Fibroblast of skin of left biceps (primary cell): Measurements from ENCODE around the gene ABL1.

ENCODE experiments used
- DNase-seq, 2 experiments: peaks; one replicate each; pipeline ENCODE4 v3.0.0-alpha.2; 2013; ENCODE audit warnings: low read depth in 2 of 2

The ABL1 gene

DNA sequence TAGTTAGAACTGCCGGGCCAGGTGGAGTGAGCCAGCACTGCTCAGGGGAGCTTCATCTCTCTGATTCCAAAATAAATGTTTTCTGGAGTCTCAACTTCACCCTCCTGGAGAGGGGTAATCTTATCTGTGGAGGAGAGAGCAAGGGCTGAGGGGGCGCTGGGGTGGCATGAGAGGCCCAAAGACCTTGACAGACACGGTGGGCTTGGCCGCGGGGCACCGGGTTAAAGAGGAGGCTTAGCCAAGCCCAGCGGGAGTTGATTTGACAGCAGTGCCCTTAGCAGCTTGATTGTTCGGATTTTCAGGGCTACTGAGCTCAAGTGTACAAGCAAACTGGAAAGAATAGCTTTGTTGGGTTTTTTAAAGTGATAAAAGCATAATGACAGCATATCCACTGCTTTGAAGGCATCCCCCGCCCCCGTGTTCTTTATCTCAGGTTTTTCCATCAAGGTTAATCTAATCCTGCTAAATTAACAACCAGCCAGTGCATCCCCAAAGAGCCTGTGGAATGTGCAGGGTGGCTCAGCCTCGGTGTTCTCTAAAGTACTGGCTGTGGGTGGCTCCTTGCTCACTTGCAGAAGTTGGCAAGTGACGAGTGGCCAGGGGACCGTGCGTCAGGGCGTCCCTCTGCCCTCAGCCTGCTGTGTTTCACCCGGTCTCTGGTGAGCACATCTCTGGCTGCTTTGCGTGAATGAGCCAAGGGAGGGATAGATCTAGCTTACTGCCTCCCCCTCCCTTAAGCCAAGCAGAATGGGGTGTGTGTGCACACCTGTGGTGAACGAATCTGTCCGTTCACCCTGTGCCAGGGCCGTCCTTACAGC, 56.0 kb downstream of the ABL1 start:
- no peak for DNase-seq

DNA sequence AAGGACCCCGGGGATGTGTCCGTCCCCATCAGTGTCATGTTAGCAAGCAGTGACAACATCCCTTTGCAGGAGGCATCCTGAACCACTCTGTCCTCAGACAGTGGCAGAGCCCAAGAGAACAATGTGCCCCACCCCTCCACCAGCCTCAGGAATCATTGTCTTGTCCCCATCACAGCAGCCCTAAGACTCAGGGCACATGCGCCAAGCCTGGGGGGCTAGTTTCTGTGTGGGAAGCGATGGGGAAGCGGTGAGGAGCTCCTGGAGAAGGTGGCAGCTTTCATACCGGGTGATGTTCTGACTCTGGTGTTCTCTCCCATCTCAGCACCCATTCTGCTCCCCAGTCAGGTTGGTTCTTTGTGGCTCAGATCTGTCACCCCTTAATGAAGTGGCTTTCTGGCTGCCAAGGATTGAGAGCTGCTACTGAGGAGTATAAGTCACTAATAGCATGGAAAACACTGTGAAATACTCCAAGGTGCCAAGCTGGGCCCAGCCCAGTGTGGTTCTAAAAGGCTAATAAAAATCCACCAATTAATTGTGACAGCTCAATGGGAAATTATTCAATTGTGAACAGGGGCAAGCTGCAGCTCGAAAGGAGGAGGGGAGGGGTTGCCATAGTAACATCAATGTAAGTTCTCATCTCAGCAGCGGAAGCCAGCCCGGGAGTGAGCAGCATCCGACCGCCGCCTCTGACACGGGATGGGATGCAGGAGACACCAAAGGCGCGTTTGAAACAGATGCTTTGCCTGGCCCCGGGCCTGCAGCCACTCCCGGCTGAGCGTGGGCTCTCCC, 56.8 kb downstream of the ABL1 start:
- DNase-seq, result no peak

DNA sequence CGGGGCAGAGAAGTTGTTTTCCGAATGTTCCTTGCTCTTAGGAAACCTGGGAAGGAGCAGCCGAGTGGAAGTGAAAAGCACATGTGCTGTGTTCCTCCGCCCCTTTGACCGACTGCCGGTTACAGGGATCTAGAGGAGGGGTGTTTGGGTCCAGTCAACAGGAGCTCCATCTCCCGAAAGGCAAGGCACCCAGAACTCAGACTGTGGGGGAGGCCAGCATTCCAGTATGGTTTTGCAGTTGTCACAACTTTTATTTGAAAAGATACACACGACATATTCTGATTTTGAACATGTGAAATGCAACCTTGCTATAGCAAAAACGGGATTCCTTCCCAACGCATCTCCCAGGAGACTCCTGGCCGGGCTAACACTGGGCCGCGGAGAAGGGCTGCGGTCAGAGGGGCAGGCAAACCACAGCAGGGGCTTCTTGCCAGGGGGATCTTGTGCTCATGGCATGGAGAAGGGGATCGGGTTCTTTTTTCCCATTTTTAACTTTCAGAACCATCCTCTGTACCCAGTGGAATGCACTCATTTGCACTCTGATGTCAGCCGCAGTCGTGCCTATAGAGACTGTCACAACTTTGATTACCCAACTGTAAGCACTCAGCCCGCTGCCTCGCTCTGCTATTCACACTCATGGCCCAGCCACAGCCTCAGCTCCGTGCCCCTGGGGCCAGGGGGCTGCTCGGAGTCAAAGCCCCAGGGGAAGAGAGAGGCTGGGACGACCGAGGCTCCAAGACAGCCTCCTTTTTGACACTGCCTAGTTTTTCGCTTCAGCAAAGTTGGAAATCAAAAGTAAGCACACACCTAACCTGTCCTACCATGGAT, 57.6 kb downstream of the ABL1 start:
- DNase-seq, result no peak

DNA sequence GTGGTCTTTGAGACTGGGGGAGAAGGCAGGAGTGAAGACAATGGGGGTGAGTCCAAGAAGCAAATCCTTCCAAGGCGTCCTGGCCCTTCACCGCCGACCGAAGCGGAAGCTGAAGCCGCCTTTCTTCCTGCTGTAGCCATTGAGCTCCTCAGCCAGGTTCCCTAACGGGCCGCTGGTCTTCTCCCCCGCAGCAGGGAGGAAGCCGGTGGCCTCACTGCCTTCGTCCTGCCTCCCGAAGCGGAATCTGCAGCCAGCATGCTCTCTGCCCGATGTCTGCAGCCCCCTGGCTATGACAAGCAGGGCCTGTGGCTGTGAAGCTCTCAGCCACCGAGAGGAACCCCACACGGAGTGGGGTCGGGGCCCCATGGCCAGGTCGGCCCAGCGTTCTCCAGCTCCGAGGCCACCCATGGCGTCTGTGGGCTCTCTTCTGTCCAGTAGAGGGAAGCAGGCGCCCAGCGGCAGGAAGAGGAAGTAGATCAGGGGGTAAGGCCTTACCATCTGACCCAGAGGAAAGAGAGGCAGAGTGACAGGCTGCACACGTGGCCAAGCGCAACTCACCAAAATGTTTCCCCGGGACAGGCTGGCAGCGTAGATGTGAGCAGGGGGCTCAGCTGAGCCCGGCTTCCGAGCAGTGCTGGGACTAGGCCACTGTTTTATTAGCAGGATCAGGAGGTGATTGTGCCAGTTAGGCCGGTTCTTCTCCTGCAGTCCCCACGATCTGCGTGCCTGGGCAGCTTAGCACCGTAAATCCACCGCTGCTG, 58.5 kb downstream of the ABL1 start:
- DNase-seq, result no peak

DNA sequence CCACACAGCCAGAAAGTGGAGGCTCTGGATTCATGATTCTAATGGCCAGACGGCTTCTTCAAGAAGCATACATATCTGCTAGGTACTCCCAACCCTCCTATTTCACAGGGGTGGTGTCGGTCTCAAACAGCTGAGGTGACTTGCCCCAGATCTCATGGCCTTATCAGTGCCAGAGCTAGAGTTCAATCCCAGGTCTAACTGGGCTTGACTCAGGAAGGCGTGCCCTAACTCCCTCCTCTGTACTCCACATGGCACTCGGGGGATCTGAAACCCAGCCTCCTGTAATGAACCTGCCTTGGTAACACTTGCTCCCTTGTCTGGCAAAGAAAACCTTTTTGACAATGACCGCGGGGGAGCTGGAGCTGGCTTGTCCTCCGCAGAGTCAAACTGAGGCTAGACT, 59.5 kb downstream of the ABL1 start:
- no peak for DNase-seq

DNA sequence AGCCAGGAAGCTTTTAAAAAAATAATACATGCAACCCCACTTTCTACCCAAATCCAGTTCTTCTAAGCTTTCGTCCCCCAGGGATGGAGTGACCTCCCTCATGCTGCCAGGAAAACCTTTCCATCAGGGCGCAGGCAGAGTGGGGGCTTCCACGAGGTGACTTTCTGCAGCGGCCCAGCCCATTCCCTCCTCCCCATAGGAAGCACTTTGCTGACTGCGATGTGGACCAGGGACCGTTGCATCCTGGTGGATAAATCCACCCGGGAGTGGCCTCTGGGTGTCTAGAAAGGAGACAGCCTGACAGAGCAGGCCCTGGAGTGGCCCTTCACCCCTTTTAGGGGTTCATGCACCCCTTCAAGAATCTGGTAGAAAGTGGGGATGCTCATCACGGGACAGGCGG, 60.0 kb downstream of the ABL1 start:
- no peak for DNase-seq

DNA sequence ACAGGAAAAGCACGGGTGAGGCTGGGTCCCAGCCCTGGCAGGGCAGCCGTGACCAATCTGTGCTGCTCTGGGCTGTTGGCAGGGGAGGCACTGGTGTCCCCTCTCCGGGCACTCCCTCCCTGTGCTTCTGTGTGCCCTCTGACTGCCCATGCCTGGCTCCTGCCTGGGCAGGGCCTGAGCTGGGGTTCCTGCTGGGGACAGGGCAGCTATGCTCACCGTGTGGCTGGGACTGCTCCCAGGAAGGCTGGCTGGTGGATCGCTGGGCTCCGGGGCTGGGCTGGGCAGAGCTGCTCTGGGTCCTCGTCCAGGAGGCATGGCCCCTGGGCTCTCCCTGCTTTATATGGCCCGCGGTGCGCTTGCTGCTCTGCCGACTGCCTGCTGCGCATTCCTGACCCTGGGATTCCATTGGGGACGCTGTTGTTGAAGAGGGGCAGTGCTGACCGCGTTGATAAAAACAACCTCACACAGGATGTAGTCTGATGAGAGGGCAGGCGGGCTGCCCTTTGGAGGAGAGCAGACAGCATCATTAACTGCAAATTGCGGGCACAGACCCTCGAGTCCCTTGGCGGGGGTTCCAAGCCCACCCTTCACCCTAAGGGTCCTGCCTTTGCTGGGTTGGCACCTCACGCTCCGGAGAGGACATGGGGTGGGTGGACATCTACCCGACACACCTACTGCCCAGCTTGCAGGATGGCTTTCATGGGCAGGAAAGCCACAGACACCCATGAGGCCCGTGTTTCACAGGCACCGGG, 60.6 kb downstream of the ABL1 start:
- no peak for DNase-seq

DNA sequence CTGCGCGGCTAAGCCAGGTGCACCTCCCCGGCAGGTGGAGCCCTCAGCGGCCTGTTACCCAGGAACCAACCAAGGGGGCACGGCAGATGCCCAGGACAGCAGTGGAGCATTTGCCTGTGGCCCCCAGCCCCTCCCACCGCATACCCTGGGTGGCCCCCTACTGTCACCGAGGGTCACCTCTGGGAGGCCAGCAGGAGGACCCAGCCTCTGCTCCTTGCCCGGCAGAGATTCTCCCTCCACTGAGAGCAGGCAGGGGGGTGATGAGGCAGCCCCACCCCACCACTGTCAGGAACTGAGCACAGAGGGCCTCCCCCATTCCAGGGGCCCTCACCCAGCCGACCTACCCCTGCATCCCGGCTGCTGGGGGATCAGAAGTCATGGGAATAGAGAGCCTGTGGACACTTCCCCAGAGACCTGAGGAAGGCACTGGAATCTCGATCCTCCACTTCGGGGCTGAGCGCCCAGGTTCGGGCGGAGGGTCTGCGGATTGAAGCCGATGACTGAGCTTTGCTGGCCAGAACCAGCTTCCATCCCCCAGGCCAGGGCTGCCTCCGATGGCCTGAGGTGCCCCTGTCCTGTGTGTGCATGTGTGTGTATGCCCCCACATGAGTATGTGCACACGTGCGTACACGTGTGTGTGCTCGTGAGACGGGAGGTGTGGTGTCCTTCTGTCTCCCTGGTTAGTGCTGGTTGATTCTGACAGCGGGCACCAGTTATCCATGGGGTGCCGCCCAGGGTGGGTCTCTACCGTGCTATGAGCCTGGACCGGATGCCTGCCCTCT, 61.4 kb downstream of the ABL1 start, which contains the start of gene QRFP:
Gene QRFP, minus strand, starts transcription at position 580 of the 782 bp plus-strand sequence. CDS start 2,974 bp downstream, outside the sequence.
- DNase-seq, result no peak

DNA sequence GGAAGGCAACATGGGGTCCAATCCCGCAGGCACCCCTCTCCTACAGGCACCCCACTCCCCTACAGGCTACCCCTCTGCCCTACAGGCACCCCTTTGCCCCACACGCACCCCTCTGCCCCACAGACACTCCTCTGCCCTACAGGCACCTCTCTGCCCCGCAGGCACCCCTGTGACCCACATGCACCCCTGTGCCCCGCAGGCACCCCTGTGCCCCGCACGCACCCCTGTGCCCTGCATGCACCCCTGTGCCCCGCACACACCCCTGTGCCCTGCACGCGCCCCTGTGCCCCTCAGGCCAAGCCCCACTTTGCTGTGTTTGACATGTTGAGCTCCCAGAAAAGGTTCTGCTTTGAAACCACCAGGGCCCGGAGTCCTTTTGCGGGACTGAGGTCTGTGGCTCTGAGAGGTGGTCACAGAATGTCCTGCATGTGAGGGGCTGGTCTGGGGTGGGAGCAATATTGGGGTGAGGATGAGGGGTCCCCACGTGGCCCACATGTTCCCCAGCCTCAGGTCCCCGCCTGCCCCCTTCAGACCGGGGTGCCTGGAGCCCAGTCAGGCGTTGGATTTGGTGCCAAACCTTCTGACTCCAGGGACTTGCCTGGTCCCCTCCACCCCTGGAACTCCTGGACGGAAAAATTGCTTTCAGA, 62.2 kb downstream of the ABL1 start:
- DNase-seq, result no peak

DNA sequence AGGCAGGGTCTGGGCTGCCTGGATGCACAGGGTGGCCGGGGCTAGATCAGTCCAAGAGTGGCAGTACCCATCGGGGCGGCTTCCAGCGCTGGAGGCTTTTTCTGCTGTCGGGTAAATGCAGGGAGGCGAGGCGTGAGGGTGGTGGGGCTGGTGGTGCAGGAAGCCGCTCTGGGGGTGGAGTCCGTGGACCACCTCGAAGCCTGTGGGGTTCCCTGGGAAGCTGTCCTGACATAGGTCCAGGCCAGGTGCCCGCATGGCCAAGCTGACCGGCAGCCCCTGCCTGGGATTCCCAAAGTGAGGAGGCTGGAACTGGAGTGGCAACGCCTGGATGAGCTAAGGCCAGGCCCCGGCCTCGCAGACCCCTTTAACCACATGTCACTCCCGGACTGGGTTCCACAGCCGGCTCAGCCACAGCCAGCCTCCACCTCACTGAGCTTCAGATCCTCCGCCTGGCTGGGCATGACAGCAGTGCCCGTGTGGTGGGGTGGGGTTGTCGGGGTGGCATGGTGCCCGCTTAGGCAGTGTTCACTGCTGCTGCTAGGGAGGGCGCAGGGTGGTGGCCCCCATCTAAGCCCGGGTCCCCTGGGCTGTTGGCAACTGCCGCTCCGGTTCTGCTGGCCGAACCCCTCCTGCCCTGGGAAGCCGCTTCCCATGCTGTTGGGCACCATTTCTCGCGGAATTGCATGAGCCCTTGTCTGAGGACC, 62.9 kb downstream of the ABL1 start:
- DNase-seq, result no peak

DNA sequence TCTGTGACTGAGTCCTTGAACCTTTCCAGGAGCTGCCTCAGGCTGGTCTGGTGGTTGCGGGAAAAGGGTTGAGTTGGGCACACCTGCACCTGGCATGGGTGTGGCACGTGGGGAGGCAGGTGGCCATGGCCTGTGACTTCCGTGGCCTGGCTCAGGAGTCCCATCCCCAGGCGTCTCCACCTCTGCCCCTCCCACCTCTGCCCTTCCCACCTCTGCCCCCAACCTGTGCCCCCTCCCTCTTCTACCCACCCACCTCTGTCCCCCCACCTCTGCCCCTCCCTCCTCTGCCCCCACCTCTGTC, 63.4 kb downstream of the ABL1 start:
- DNase-seq, result no peak

DNA sequence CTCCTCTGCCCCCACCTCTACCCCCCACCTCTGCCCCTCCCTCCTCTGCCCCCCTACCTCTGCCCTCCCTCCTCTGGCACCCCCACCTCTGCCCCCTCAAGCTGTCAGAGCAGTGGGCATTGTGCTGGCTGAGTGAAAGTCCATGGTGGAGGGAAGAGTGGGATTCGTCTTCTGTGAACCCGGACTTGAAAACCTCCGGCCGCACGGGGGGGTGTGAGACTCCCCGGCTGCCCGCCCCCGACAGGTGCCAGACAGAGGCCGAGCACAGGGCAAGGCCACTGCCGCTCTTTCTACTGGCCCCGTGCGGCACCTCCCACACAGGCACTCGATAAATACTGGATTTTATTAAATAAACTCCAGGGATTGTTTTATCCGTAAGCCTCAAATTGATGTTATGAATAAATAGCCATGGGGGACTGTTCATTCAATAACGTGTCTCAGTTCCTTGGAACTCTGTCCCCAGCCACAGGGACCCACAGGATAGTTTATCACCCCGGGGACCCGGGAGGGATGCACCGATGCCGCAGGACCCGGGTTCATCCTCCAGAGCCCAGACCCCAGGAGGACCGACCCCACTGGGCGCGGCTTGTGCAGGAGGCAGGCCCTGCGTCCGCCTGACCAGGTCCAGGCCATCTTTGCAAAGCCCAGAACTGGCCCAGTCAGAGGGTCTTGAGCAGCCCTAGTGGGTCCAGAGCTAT, 64.1 kb downstream of the ABL1 start:
- no peak for DNase-seq

DNA sequence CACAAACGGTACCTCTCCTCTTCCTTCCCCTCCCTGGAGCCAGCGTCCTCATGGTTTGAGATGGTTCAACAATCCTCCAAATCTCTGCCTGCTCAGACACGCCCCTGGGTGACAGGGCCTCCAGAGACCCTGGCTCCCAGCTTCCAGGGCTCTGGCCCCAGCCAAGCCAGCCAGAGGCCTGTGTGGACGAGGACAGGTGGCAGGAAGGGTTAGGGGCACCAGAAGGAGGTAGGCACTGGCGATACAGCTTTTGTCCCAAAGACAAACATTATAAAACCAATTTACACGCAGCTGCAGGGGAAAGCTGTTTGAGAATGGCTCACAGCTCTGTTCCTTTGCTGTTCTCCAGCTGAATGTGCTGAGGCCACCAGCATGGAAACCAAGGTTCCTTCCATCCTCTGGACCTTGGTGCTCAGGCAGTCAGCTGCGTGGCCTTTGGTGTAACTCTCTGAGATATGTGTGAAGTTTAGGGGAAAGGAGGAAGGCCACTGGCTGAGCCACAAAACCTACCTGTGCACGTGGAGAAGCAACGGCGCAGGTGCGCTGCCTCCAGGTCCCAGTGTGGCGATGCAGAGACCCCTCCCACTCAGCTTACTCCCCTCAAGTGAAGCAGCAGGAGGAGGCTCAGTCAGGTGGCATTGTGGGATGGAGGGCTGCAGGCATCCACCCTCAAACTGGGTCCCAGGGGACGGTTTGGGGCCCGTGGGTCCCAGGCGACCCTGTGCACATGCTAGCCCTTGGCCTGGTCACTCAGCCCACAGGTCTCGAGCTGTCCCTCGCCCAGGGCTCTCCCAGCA, 65.8 kb downstream of the ABL1 start:
- DNase-seq, result no peak

DNA sequence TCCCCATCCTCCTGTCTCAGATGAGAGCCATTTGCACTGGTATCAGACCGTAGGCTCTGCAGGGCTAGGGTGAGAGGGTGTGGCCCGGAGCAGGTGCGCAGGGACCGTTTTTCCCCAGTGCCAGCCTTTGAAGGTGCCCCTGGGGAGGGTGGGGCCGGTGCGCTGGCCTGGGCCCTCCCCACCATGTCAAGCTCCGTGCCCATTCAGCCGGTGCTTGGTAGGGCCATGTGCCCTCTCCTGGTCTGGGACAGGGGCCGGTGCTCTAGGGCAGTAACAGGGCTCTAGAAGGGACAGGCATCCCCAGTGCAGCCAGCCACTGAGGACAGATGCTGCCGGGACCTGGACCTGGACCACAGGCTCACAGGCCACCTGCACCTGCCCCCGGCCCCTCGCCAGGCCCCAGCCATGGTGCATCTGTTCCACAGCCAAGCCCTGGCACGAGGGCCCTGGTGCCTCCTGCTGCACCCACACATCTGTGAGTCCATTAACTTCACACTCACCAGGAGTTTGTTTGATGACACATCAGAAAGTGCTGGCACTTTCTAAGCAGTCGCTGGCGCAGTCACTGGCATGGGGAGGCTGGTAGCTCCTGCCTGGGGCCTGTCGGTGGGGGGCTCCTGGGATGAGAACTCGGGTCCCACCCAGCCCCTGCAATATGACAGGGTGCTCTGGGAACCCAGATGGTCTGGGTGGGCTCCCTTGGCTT, 66.6 kb downstream of the ABL1 start:
- no peak for DNase-seq

DNA sequence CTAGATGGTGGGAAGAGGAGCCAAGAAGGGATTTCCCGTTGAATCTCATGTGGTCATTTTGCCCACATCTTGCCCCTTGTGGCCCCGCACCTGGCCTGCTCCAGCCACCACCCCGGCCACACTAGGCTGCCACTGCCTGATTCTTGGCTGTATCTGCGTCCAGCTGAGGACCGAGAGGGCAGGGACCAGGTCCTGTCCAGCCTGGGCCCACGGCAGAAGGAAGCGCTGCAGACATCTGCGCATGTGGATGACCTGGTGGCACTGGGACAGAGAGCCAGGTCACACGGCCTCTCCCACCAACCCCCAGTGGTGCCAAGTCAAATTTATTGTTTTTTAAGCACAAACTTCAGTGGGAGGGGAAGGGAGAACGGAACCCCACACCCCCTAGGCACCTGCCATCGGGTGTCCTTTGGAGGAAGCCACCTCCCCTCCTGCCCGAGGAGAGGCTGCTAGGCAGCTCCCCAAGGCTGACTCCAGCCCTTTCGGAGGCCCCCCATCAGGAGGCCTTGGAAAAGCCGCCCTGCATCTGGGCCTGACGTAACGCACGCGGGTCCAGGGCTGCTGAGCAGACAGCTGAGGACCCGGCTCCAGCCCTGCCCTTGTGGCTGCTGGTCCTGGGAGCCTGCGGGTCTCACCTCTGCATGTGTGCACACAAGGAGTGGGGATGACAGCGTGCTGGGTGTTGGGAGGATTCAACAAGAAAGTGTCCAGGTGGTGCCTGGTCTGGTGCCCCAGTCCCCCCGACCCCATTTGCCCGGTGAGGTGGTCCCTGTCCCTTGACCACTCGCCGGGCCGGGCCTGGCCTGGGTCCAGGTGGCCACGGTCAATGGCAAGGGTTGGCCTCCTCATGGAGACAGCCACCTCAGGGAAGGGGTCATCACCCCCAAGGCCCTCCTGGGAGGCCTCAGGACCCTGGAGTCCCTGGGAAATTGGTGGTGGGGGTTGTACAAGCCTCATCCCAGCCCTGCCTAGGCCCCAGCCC, 67.4 kb downstream of the ABL1 start:
- DNase-seq, result no peak
